A549 (cell line): ENCODE measurements around the gene ZNF581. TPM values are rescaled to one million over a fixed set of nuclear protein-coding genes. Genes with fewer than 3 reads are reported as not detected.

ENCODE experiments used
- ATAC-seq, 2 experiments: fragments of 200-7000 bp in 1 of 2; fragments of >200 bp in 1 of 2; cut with Nextera tagmentation in 1 of 2; cut with Tn5 transposase in 1 of 2; 3 replicates each; pipeline versions ENCODE4 v1.8.0 to v1.9.1; 2018 to 2020; ENCODE audit warnings: mild to moderate bottlenecking in 1 of 2, moderate library complexity in 1 of 2
- CTCF ChIA-PET: fragments of 300-600 bp; sonication (Branson Sonifier 250); formaldehyde crosslinking; extraction: SDS; loops from one replicate; lab custom pipeline; 2021; ENCODE audit warnings: antibody characterized with exemption, inconsistent platforms; lab: Yijun Ruan, JAX
- POLR2A ChIA-PET: fragments of 350-600 bp; formaldehyde crosslinking; extraction: SDS; loops from one replicate; lab custom pipeline; 2021; ENCODE audit warnings: antibody characterized with exemption, inconsistent platforms; lab: Yijun Ruan, JAX
- DNase-seq, 2 experiments: peaks; one replicate each; pipeline versions ENCODE4 v3.0.0 to v3.0.0-alpha.2; 2011 to 2016; ENCODE audit warnings: low read depth in 1 of 2, low spot score in 1 of 2
- FAIRE-seq: peaks from 2 replicates; lab custom pipeline; 2011; peaks lifted over from hg19 to GRCh38; lab: Jason Lieb, UNC
- H3K27ac ChIP-seq, 2 experiments: fragments of >200 bp; sonication (Bioruptor Twin); formaldehyde crosslinking; 3 replicates each; pipeline ENCODE4 v1.5.1; 2016 to 2017
- H3K4me1 ChIP-seq: fragments of >200 bp; sonication (Bioruptor Twin); formaldehyde crosslinking; 3 replicates; pipeline ENCODE4 v1.6.1; 2016
- H3K4me2 ChIP-seq: fragments of >200 bp; sonication (Bioruptor Twin); formaldehyde crosslinking; 3 replicates; pipeline ENCODE4 v1.6.1; 2016
- H3K4me3 ChIP-seq: fragments of >200 bp; sonication (Bioruptor Twin); formaldehyde crosslinking; 3 replicates; pipeline ENCODE4 v1.5.1; 2016
- H3K9me3 ChIP-seq: fragments of >200 bp; sonication (Bioruptor Twin); formaldehyde crosslinking; 3 replicates; pipeline ENCODE4 v1.6.1; 2016
- BCL3 ChIP-seq: fragments of >200 bp; sonication (Bioruptor Twin); formaldehyde crosslinking; IDR thresholded peaks from 3 replicates; pipeline ENCODE4 v1.6.1; 2016
- BHLHE40 ChIP-seq: IDR thresholded peaks from 2 replicates; pipeline ENCODE4 v1.6.1; 2012; ENCODE audit warnings: low read depth, low read length, inconsistent platforms
- CHD2 ChIP-seq: fragments of 150-350 bp; IDR thresholded peaks from 2 replicates; pipeline ENCODE4 v1.6.1; 2014; ENCODE audit warnings: low read length; ENCODE audit not compliant: partially characterized antibody
- EHF ChIP-seq: fragments of 250-450 bp; sonication (Bioruptor Pico); IDR thresholded peaks from 2 replicates; pipeline ENCODE4 v1.5.0; 2020; ENCODE audit warnings: mild to moderate bottlenecking
- EP300 ChIP-seq, 2 experiments: fragments of >200 bp; sonication (Bioruptor Twin); formaldehyde crosslinking; IDR thresholded peaks; 2 replicates in 1 of 2; 3 replicates in 1 of 2; pipeline ENCODE4 v1.6.1; 2016 to 2017
- ESRRA ChIP-seq: fragments of 150-350 bp; IDR thresholded peaks from 2 replicates; pipeline ENCODE4 v1.6.1; 2014; ENCODE audit warnings: mild to moderate bottlenecking, low read length, borderline replicate concordance
- FOSL2 ChIP-seq, 2 experiments: fragments of 450-650 bp in 1 of 2; fragments of >200 bp in 1 of 2; sonication (Bioruptor Twin) in 1 of 2; formaldehyde crosslinking; IDR thresholded peaks; 2 replicates each; pipeline versions ENCODE4 v1.5.0 to v1.6.1; 2016 to 2020; ENCODE audit warnings: mild to moderate bottlenecking in 1 of 2, moderate library complexity in 1 of 2
- GATA3 ChIP-seq: IDR thresholded peaks from 2 replicates; pipeline ENCODE4 v1.6.1; 2012; ENCODE audit warnings: borderline replicate concordance
- HOXB13 ChIP-seq: fragments of 250-450 bp; sonication (Bioruptor Pico); IDR thresholded peaks from 2 replicates; pipeline ENCODE4 v1.5.0; 2020; ENCODE audit warnings: low read depth, mild to moderate bottlenecking, moderate library complexity
- HOXB5 ChIP-seq: fragments of 250-450 bp; sonication (Bioruptor Pico); IDR thresholded peaks from 2 replicates; pipeline ENCODE4 v1.5.0; 2020; ENCODE audit warnings: mild to moderate bottlenecking, moderate library complexity
- JUN ChIP-seq, 2 experiments: fragments of >200 bp; sonication (Bioruptor Twin); formaldehyde crosslinking; IDR thresholded peaks; 2 replicates in 1 of 2; 3 replicates in 1 of 2; pipeline ENCODE4 v1.6.1; 2016 to 2017
- MAX ChIP-seq: IDR thresholded peaks from 2 replicates; pipeline ENCODE4 v1.6.1; 2012
- NPAS2 ChIP-seq: fragments of 250-450 bp; sonication (Bioruptor Pico); IDR thresholded peaks from 2 replicates; pipeline ENCODE4 v1.8.0; 2022; ENCODE audit warnings: mild to moderate bottlenecking, moderate library complexity, borderline replicate concordance
- NR3C1 ChIP-seq: fragments of >200 bp; sonication (Bioruptor Twin); formaldehyde crosslinking; IDR thresholded peaks from 3 replicates; pipeline ENCODE4 v1.6.1; 2017
- PBX3 ChIP-seq: IDR thresholded peaks from 2 replicates; pipeline ENCODE4 v1.6.1; 2012
- PHF8 ChIP-seq: fragments of 200-600 bp; sonication (generic); IDR thresholded peaks from 2 replicates; pipeline ENCODE4 v1.6.1; 2016; ENCODE audit warnings: low read depth, mild to moderate bottlenecking, antibody characterized with exemption, moderate library complexity, borderline replicate concordance
- POLR2AphosphoS2 ChIP-seq: conservative IDR thresholded peaks from 2 replicates; pipeline ENCODE4 v1.6.1; 2012; ENCODE audit warnings: low read length, improper control_type of control experiment, inconsistent platforms
- REST ChIP-seq: fragments of 200-600 bp; sonication (generic); IDR thresholded peaks from 2 replicates; pipeline ENCODE4 v1.6.1; 2016; ENCODE audit warnings: antibody characterized with exemption, mild to moderate bottlenecking, moderate library complexity
- RFX5 ChIP-seq: fragments of 450-650 bp; IDR thresholded peaks from 2 replicates; pipeline ENCODE4 v1.7.1; 2014; ENCODE audit warnings: antibody characterized with exemption, mild to moderate bottlenecking, moderate library complexity
- SREBF2 ChIP-seq: fragments of 450-650 bp; IDR thresholded peaks from 2 replicates; pipeline ENCODE4 v1.6.1; 2014; ENCODE audit warnings: mild to moderate bottlenecking, moderate library complexity
- TFCP2L1 ChIP-seq: fragments of 250-450 bp; sonication (Bioruptor Pico); IDR thresholded peaks from 2 replicates; pipeline ENCODE4 v1.5.0; 2021; ENCODE audit warnings: mild to moderate bottlenecking
- ZFP36 ChIP-seq: fragments of 450-650 bp; IDR thresholded peaks from 2 replicates; pipeline ENCODE4 v1.6.1; 2014; ENCODE audit warnings: borderline replicate concordance; ENCODE audit not compliant: partially characterized antibody
- ZNF302 ChIP-seq: fragments of 250-450 bp; sonication (Bioruptor Pico); IDR thresholded peaks from 2 replicates; pipeline ENCODE4 v1.9.0; 2021; ENCODE audit warnings: inconsistent platforms, mild to moderate bottlenecking, moderate library complexity
- ZSCAN20 ChIP-seq: fragments of 250-450 bp; sonication (Bioruptor Pico); IDR thresholded peaks from 2 replicates; pipeline ENCODE4 v1.8.0; 2022; ENCODE audit warnings: mild to moderate bottlenecking, moderate library complexity
- WGBS: methylation state at CpG from one replicate; pipeline ENCODE4 v1.1.6; 2017; ENCODE audit errors: missing lambda C conversion rate; 5-methylcytosine and 5-hydroxymethylcytosine counted together
- polyA plus RNA-seq, 4 experiments: library from polyadenylated mRNA; depleted of rRNA in 3 of 4; stranded (reverse); fragments of >200 nt; fragmentation: RNase III in 1 of 4; extraction: RNeasy Plus Mini Kit Qiagen cat#74134 plus additional on column Dnase treatment in 1 of 4; gene quantifications; 2 replicates in 3 of 4; 3 replicates in 1 of 4; pipeline ENCODE4 v1.2.3, GENCODE V29; 2011 to 2017

The ZNF581 gene
- polyA plus RNA-seq, 2 of the 4 experiments (the other 2 are of a cell fraction) = 13.9 to 24.9 TPM

DNA sequence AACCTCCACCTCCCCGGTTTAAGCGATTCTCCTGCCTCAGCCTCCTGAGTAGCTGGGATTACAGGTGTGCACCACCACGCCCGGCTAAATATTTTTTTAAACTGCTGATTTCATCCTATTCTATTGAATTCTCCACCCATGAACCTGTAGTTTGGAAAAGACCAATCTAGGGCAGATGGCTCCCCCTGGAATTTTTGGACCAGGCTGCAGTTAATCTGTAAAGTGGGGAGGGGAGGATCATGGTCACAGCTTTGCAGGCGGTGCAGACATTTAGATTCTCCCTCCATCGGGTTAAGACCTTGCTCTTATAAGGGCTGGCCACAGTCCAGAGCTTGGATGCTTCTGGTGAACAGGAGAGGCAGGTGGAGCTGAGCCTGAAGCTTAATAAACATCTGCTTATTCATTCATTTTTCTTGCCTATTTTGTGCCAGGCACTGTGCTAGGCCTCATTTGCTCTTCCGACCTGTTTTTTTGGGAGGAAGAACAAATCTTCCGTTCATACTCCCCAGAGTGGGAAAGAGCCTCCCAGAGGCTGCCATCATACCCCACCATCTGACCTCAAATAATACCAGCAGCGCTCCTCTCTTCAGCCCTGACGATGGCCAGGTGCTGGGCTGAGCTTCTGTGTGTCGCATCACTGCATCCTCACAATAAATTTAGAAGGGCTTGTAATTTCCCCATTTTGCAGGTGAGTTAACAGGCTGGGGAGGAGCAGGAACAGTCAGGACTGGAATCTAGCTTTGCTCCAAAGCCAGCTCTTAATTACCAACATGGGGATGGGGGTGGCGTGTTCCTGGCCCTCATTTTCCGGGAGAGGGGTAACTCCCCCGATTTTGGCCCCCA lies 3.7 kb downstream of the ZNF581 start:
- DNase-seq (no peak), ATAC-seq (no peak), FAIRE-seq (no peak)
- H3K4me1 ChIP-seq = peaks cover 39% of the 10 kb centered on the region
- CTCF ChIA-PET = interaction anchor here (0.6 to 6.3 kb wide), 9 partner anchors 10 to 559 kb away, joined by 3 to 70 read pairs (median 4); no protein-coding TSS in a partner anchor
- H3K27ac ChIP-seq = peak overlapping the region; percentile 96 to 98
- H3K4me2 ChIP-seq = peak overlapping the region; percentile 98
- TF ChIP-seq BHLHE40 = no peak
- no peak for TF ChIP-seq EP300 (IDR thresholded peaks at IDR 0.05)
- TF ChIP-seq NPAS2 (CRISPR knock-in tag) = no peak
- TF ChIP-seq NR3C1 = no peak
- TF ChIP-seq POLR2AphosphoS2 = no peak
- TF ChIP-seq HOXB13 (CRISPR knock-in tag) = no peak
- TF ChIP-seq TFCP2L1 (CRISPR knock-in tag) = no peak
- TF ChIP-seq GATA3 = no peak
- TF ChIP-seq ZFP36 = no peak
- TF ChIP-seq ZSCAN20 (CRISPR knock-in tag) = no peak
- no peak for TF ChIP-seq EHF (CRISPR knock-in tag)
- TF ChIP-seq JUN (IDR thresholded peaks at IDR 0.05) = no peak
- no peak for TF ChIP-seq FOSL2 (IDR thresholded peaks at IDR 0.05)
- no peak for TF ChIP-seq FOSL2 (CRISPR knock-in tag; IDR thresholded peaks at IDR 0.05)
- no peak for TF ChIP-seq ZNF302 (CRISPR knock-in tag)
- POLR2A ChIA-PET = interaction anchor here (0.6 to 1.4 kb wide), 5 partner anchors 11 to 367 kb away, joined by 3 to 12 read pairs (median 4); partner anchors contain the start of genes FIZ1 and ZNF784
- peak overlapping the region; percentile 84 for H3K4me3 ChIP-seq
- 51% methylated on average over 14 of the region's 14 CpGs for WGBS
- H3K9me3 ChIP-seq = no peaks in the 10 kb centered on the region

- no peaks in the 10 kb centered on the region for H3K9me3 ChIP-seq
- no peak for FAIRE-seq
- peaks cover 34% of the 10 kb centered on the region for H3K4me1 ChIP-seq
- ChIA-PET CTCF (interaction anchor here (0.6 to 6.3 kb wide), 9 partner anchors 11 to 560 kb away, joined by 3 to 70 read pairs (median 7); no protein-coding TSS in a partner anchor), POLR2A (interaction anchor here (0.6 to 1.4 kb wide), 5 partner anchors 12 to 368 kb away, joined by 3 to 12 read pairs (median 4); partner anchors contain the start of genes FIZ1 and ZNF784)
- peak within 1 kb of the TSS; percentile 96 to 98 for H3K27ac ChIP-seq
- ATAC-seq = peak; percentile 28 to 62; a peak in 3 of 6 replicates
- 17% methylated on average over 22 of the region's 87 CpGs for WGBS
- peak within 1 kb of the TSS; percentile 84 for H3K4me3 ChIP-seq
- no peak for TF ChIP-seq ESRRA
- 0 out of 2 replicates have a peak, but pooled peaks have one; percentile 15 for TF ChIP-seq HOXB5 (CRISPR knock-in tag)
- TF ChIP-seq BCL3 = 0 out of 3 replicates have a peak, but pooled peaks have one; percentile 74
- peak; percentile 61 for TF ChIP-seq PBX3
- TF ChIP-seq CHD2 = no peak
- no peak for TF ChIP-seq BHLHE40
- TF ChIP-seq MAX = peak; percentile 30; the same call in 1 of the 2 replicates
- peak; percentile 41 for TF ChIP-seq REST
- TF ChIP-seq JUN (IDR thresholded peaks at IDR 0.05) = peak; percentile 45 to 73; a peak in 3 of 5 replicates
- no peak for TF ChIP-seq SREBF2
- TF ChIP-seq PHF8 = peak; percentile 43; the same call in 1 of the 2 replicates
- TF ChIP-seq RFX5 = no peak
- 0 out of 2 replicates have a peak, but pooled peaks have one; percentile 23 for TF ChIP-seq GATA3
- peak; percentile 77 to 80 for DNase-seq
- H3K4me2 ChIP-seq = peak within 1 kb of the TSS; percentile 98
Observed at GRCh38 chr19:55647732-55648584, 4.5 kb downstream of the ZNF581 start, which contains the start of gene CCDC106. Gene CCDC106, plus strand, starts transcription at chr19:55648212. Its CDS starts 835 bp downstream, at chr19:55649047.
